HepG2 (cell line): ENCODE data around the gene NALCN. TPM values are rescaled to one million over a fixed set of nuclear protein-coding genes. Genes with fewer than 3 reads are reported as not detected.

Experiments used
- ATAC-seq: fragments of 200-7000 bp; cut with Tn5 transposase; 3 replicates; pipeline ENCODE4 v1.9.1; 2020; ENCODE audit warnings: mild to moderate bottlenecking, moderate library complexity
- BruUV-seq: library from RNA; stranded (reverse); fragments of 400-500 nt; replicated peaks from 2 replicates; lab custom pipeline; 2021; lab: Mats Ljungman, UMichigan
- CTCF ChIA-PET: fragments of 300-600 bp; formaldehyde crosslinking; extraction: SDS; loops from one replicate; lab custom pipeline; 2021; ENCODE audit warnings: low total read pairs, inconsistent platforms, low intra/inter-chr PET ratio; lab: Yijun Ruan, JAX
- POLR2A ChIA-PET: fragments of 350-600 bp; sonication (Branson Sonifier 250); formaldehyde crosslinking; loops from one replicate; lab custom pipeline; 2020; ENCODE audit warnings: antibody characterized with exemption, inconsistent platforms; lab: Yijun Ruan, JAX
- DNase-seq: peaks from one replicate; pipeline ENCODE4 v3.0.0-alpha.2; 2015; ENCODE audit warnings: low spot score
- FAIRE-seq: peaks from 3 replicates; lab custom pipeline; 2011; peaks lifted over from hg19 to GRCh38; lab: Jason Lieb, UNC
- H2AFZ ChIP-seq: one replicate; pipeline ENCODE4 v1.6.1; 2011; ENCODE audit warnings: low read length, inconsistent platforms
- H3K27ac ChIP-seq: fragments of 300-600 bp; 3 replicates; pipeline ENCODE4 v1.8.0; 2011; ENCODE audit warnings: mixed run types, mild to moderate bottlenecking, mixed read lengths, low read length, inconsistent platforms; ENCODE audit not compliant: insufficient read depth; ENCODE audit errors: extremely low read length
- H3K27me3 ChIP-seq, 2 experiments: fragments of 200-600 bp in 1 of 2; 2 replicates in 1 of 2; 3 replicates in 1 of 2; pipeline versions ENCODE4 v1.6.0 to v1.8.0; 2011; ENCODE audit warnings: low read length in 2 of 2, mild to moderate bottlenecking in 2 of 2, moderate library complexity in 2 of 2, inconsistent platforms in 1 of 2; ENCODE audit not compliant: insufficient read depth in 2 of 2, control insufficient read depth in 1 of 2
- H3K36me3 ChIP-seq, 2 experiments: fragments of 200-600 bp in 1 of 2; replicated peaks in 1 of 2; 2 replicates in 1 of 2; 3 replicates in 1 of 2; pipeline versions ENCODE4 v1.5.1 to v1.8.0; 2011; ENCODE audit warnings: low read length in 2 of 2, inconsistent platforms in 1 of 2; ENCODE audit not compliant: insufficient read depth in 2 of 2, control insufficient read depth in 1 of 2
- H3K4me1 ChIP-seq: 2 replicates; pipeline ENCODE4 v1.5.1; 2012; ENCODE audit warnings: low read length, inconsistent platforms; ENCODE audit not compliant: insufficient read depth
- H3K4me2 ChIP-seq: 2 replicates; pipeline ENCODE4 v1.6.0; 2011; ENCODE audit warnings: low read depth, low read length, inconsistent platforms
- H3K4me3 ChIP-seq, 3 experiments: fragments of 200-600 bp in 1 of 3; sonication (generic), shearing (Covaris generic) in 1 of 3; replicated peaks in 1 of 3; 2 replicates each; pipeline ENCODE4 v1.5.1; 2011 to 2016; ENCODE audit warnings: low read length in 3 of 3, inconsistent platforms in 2 of 3, low read depth in 2 of 3, mild to moderate bottlenecking in 2 of 3, control low read depth in 1 of 3, mixed read lengths in 1 of 3; ENCODE audit not compliant: insufficient read depth in 1 of 3
- H3K79me2 ChIP-seq: one replicate; pipeline ENCODE4 v1.6.1; 2011; ENCODE audit warnings: low read length, inconsistent platforms; ENCODE audit not compliant: insufficient read depth
- H3K9ac ChIP-seq: 2 replicates; pipeline ENCODE4 v1.6.0; 2011; ENCODE audit warnings: mild to moderate bottlenecking, low read depth, low read length, inconsistent platforms; ENCODE audit not compliant: insufficient read depth
- H3K9me3 ChIP-seq: 2 replicates; pipeline ENCODE4 v1.5.1; 2012; ENCODE audit warnings: mild to moderate bottlenecking, low read length
- H4K20me1 ChIP-seq: 2 replicates; pipeline ENCODE4 v1.6.0; 2011; ENCODE audit warnings: inconsistent platforms, mild to moderate bottlenecking, low read length, moderate library complexity; ENCODE audit not compliant: insufficient read depth
- GABPA ChIP-seq, 2 experiments: IDR thresholded peaks; 2 replicates each; pipeline ENCODE4 v1.6.1; 2011 to 2016; ENCODE audit warnings: low read depth in 2 of 2, low read length in 1 of 2, missing biosample characterization in 1 of 2, missing genetic modification characterization in 1 of 2
- HNF4G ChIP-seq, 2 experiments: sonication (generic) in 1 of 2; formaldehyde crosslinking in 1 of 2; IDR thresholded peaks; 2 replicates each; pipeline versions ENCODE4 v1.4.0 to v1.6.1; 2011 to 2020; ENCODE audit warnings: borderline replicate concordance in 2 of 2, low read depth in 2 of 2, mild to moderate bottlenecking in 2 of 2, low read length in 1 of 2, missing genetic modification reagents in 1 of 2, moderate library complexity in 1 of 2
- RBM39 ChIP-seq: fragments of 200-400 bp; formaldehyde crosslinking; IDR thresholded peaks from one replicate; pipeline ENCODE4 v1.6.1; 2018; ENCODE audit warnings: antibody characterized with exemption, mild to moderate bottlenecking, low read depth, low read length; ENCODE audit not compliant: poor library complexity, severe bottlenecking
- ZSCAN29 ChIP-seq: sonication (generic); formaldehyde crosslinking; conservative IDR thresholded peaks from 2 replicates; pipeline ENCODE4 v1.4.0; 2020; ENCODE audit warnings: mild to moderate bottlenecking, missing genetic modification reagents
- WGBS: methylation state at CpG from one replicate; pipeline ENCODE4 v1.1.6; 2017; ENCODE audit warnings: low lambda C conversion rate; 5-methylcytosine and 5-hydroxymethylcytosine counted together
- in situ Hi-C: cut with HindIII; loops from 2 replicates; pipeline ENCODE4 v1.10.0; 2017; ENCODE audit warnings: low pct_unique_long_range_greater_than_20kb; ENCODE audit not compliant: extremely low pct_ligation_motif_present
- intact Hi-C: fragments of 100-400 bp; cut with micrococcal nuclease; formaldehyde crosslinking; loops from one replicate; pipeline ENCODE4 v1.10.0; 2022; ENCODE audit not compliant: unreplicated experiment
- polyA plus RNA-seq, 8 experiments: library from polyadenylated mRNA; depleted of rRNA in 3 of 8; stranded (reverse) in 7 of 8; unstranded in 1 of 8; fragments of >200 nt; fragmentation: Illumina TruSeq in 4 of 8; extraction: Trizol in 4 of 8; gene quantifications; 2 replicates each; pipeline versions ENCODE4 v1.2.1 to v1.2.3, GENCODE V29; 2011 to 2016; ENCODE audit warnings: low read depth in 4 of 8, missing spikeins in 1 of 8, mixed read lengths in 1 of 8; ENCODE audit not compliant: insufficient read depth in 1 of 8
- total RNA-seq, 5 experiments: library from RNA; depleted of rRNA; stranded (reverse); fragments of >200 nt; fragmentation: Illumina TruSeq; extraction: Trizol; gene quantifications; 2 replicates each; pipeline ENCODE4 v1.2.3, GENCODE V29; 2016; ENCODE audit warnings: low read depth in 1 of 5
- TF ChIP-seq, protein P1 (sequence below): sonication (generic); formaldehyde crosslinking; IDR thresholded peaks from 2 replicates; pipeline ENCODE4 v1.4.0; 2020; ENCODE audit warnings: missing genetic modification reagents
- TF ChIP-seq, protein P2 (sequence below): sonication (generic); formaldehyde crosslinking; IDR thresholded peaks from 2 replicates; pipeline ENCODE4 v1.5.0; 2020; ENCODE audit warnings: mild to moderate bottlenecking, missing genetic modification reagents

NALCN gene
- total and polyA plus RNA-seq, 2 of the 13 experiments (the other 11 are each of a cell fraction or from before 2014, with no cell fraction given) = not detected

DNA sequence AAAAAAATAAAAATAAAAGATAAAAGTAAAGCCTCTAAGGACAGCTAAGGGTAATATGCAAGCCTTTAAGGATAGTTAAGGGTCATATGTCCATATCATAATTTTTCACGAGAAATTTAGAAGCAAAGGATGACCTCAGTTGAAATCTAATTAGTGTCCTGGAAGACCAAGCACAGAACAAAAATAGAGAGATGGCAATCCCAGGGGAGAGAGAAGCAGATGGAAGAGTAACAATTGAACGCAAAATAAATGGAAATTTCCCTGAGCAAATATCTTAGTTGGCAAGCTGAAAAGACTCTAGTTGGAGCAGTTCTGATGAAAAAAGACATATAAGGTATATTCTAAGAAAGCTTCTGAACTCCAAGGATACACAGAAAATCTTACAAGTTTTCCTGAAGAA is 275.4 kb downstream of the NALCN start:
- DNase-seq (no peak), ATAC-seq (no peak), FAIRE-seq (no peak)
- in situ Hi-C loops (loop anchor here (25.0 kb wide), 2 partner anchors 321 to 621 kb away; partner anchors contain the start of gene ITGBL1), intact Hi-C loops (loop anchor here (10.0 kb wide), 1 partner anchor 1414 kb away; no protein-coding TSS in a partner anchor)
- no peaks in the 10 kb centered on the region for H3K4me1 ChIP-seq
- 2% methylated on average over 2 of the region's 2 CpGs for WGBS
- H3K9me3 ChIP-seq = no peaks in the 10 kb centered on the region
- no peaks in the 10 kb centered on the region for H4K20me1 ChIP-seq
- H3K79me2 ChIP-seq = no peaks in the 10 kb centered on the region
- H3K27ac ChIP-seq = no peak overlapping the region
- H3K27me3 ChIP-seq = no peaks in the 10 kb centered on the region; a peak in 1 of 5 replicates
- H3K9ac ChIP-seq = no peak overlapping the region
- ChIA-PET CTCF (no interaction called here), POLR2A (no interaction called here)
- H2AFZ ChIP-seq = no peak overlapping the region
- H3K4me2 ChIP-seq = no peak overlapping the region
- TF ChIP-seq, protein P1, sequence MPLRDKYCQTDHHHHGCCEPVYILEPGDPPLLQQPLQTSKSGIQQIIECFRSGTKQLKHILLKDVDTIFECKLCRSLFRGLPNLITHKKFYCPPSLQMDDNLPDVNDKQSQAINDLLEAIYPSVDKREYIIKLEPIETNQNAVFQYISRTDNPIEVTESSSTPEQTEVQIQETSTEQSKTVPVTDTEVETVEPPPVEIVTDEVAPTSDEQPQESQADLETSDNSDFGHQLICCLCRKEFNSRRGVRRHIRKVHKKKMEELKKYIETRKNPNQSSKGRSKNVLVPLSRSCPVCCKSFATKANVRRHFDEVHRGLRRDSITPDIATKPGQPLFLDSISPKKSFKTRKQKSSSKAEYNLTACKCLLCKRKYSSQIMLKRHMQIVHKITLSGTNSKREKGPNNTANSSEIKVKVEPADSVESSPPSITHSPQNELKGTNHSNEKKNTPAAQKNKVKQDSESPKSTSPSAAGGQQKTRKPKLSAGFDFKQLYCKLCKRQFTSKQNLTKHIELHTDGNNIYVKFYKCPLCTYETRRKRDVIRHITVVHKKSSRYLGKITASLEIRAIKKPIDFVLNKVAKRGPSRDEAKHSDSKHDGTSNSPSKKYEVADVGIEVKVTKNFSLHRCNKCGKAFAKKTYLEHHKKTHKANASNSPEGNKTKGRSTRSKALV (CRISPR knock-in tag) = no peak
- TF ChIP-seq, protein P2, sequence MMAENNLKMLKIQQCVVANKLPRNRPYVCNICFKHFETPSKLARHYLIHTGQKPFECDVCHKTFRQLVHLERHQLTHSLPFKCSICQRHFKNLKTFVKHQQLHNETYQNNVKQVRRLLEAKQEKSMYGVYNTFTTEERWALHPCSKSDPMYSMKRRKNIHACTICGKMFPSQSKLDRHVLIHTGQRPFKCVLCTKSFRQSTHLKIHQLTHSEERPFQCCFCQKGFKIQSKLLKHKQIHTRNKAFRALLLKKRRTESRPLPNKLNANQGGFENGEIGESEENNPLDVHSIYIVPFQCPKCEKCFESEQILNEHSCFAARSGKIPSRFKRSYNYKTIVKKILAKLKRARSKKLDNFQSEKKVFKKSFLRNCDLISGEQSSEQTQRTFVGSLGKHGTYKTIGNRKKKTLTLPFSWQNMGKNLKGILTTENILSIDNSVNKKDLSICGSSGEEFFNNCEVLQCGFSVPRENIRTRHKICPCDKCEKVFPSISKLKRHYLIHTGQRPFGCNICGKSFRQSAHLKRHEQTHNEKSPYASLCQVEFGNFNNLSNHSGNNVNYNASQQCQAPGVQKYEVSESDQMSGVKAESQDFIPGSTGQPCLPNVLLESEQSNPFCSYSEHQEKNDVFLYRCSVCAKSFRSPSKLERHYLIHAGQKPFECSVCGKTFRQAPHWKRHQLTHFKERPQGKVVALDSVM (CRISPR knock-in tag) = no peak
- TF ChIP-seq RBM39 (no peak), GABPA (IDR thresholded peaks at IDR 0.05; ENCODE audit: low read depth, low read length) (no peak), GABPA (CRISPR knock-in tag; IDR thresholded peaks at IDR 0.05; ENCODE audit: low read depth) (no peak), HNF4G (IDR thresholded peaks at IDR 0.05; ENCODE audit: borderline replicate concordance, low read depth, low read length) (no peak), HNF4G (CRISPR knock-in tag; IDR thresholded peaks at IDR 0.05; ENCODE audit: borderline replicate concordance, low read depth) (no peak), ZSCAN29 (CRISPR knock-in tag) (no peak)
- H3K4me3 ChIP-seq = no peak overlapping the region
- no peaks in the 10 kb centered on the region for H3K36me3 ChIP-seq
- no TSS peak for BruUV-seq
